Mesothelial cell of epicardium (in vitro differentiated cells): Measurements from ENCODE around the gene BID. TPM values are rescaled to one million over a fixed set of nuclear protein-coding genes. Genes with fewer than 3 reads are reported as not detected.
A peak's percentile ranks its signal among the peaks of the same experiment; 100 is the strongest.

Source experiments
- DNase-seq, 2 experiments: peaks; one replicate each; pipeline ENCODE4 v3.0.0; 2021; ENCODE audit warnings: low spot score in 2 of 2; ENCODE audit not compliant: unreplicated experiment in 2 of 2
- H3K27ac Mint-ChIP-seq: 2 replicates; pipeline ENCODE4 v1.8.0; 2021; ENCODE audit warnings: mixed read lengths
- H3K27me3 Mint-ChIP-seq: 2 replicates; pipeline ENCODE4 v1.8.0; 2021; ENCODE audit warnings: low read depth, mixed read lengths
- H3K36me3 Mint-ChIP-seq: 2 replicates; pipeline ENCODE4 v1.8.0; 2021; ENCODE audit warnings: mixed read lengths
- H3K4me1 Mint-ChIP-seq: 2 replicates; pipeline ENCODE4 v1.8.0; 2021; ENCODE audit warnings: mixed read lengths
- H3K4me3 Mint-ChIP-seq: 2 replicates; pipeline ENCODE4 v1.8.0; 2021; ENCODE audit warnings: mild to moderate bottlenecking, moderate library complexity, mixed read lengths
- H3K9me3 Mint-ChIP-seq: 2 replicates; pipeline ENCODE4 v1.8.0; 2021; ENCODE audit warnings: mixed read lengths
- CTCF ChIP-seq: fragments of 200-600 bp; sonication (generic); IDR thresholded peaks from one replicate; pipeline ENCODE4 v1.5.0; 2021; ENCODE audit warnings: antibody characterized with exemption; ENCODE audit not compliant: unreplicated experiment
- total RNA-seq: library from RNA; stranded (reverse); gene quantifications from 3 replicates; pipeline ENCODE4 v1.2.1, GENCODE V29; 2021

The BID gene
- total RNA-seq, 1 donor from 2014 or later = 29.9 TPM

GRCh38 chr22:17808693-17809403 is 34.6 kb upstream of the BID start:
- no peak for TF ChIP-seq CTCF
- DNase-seq = peak; percentile 53 to 76
- Mint-ChIP-seq H3K9me3 (no peaks in the 10 kb centered on the region), H3K36me3 (peaks cover 26% of the 10 kb centered on the region), H3K4me1 (peaks cover 20% of the 10 kb centered on the region), H3K4me3 (peak overlapping the region; percentile 20), H3K27me3 (no peaks in the 10 kb centered on the region), H3K27ac (peak overlapping the region; percentile 96)

- H3K27me3 Mint-ChIP-seq = no peaks in the 10 kb centered on the region
- peak in 1 of 2 experiments; percentile 68 for DNase-seq
- peaks cover 20% of the 10 kb centered on the region for H3K4me1 Mint-ChIP-seq
- peak overlapping the region; percentile 96 for H3K27ac Mint-ChIP-seq
- TF ChIP-seq CTCF = no peak
- peaks cover 26% of the 10 kb centered on the region for H3K36me3 Mint-ChIP-seq
- no peak overlapping the region for H3K4me3 Mint-ChIP-seq
- H3K9me3 Mint-ChIP-seq = no peaks in the 10 kb centered on the region
Observed at GRCh38 chr22:17807578-17808410, 33.5 kb upstream of the BID start.

GRCh38 chr22:17807086-17807485 is 32.8 kb upstream of the BID start:
- H3K9me3 Mint-ChIP-seq = no peaks in the 10 kb centered on the region
- H3K36me3 Mint-ChIP-seq = peaks cover 25% of the 10 kb centered on the region
- no peaks in the 10 kb centered on the region for H3K27me3 Mint-ChIP-seq
- H3K4me3 Mint-ChIP-seq = no peak overlapping the region
- no peak for DNase-seq
- peaks cover 20% of the 10 kb centered on the region for H3K4me1 Mint-ChIP-seq
- peak overlapping the region; percentile 96 for H3K27ac Mint-ChIP-seq
- TF ChIP-seq CTCF = no peak

DNA sequence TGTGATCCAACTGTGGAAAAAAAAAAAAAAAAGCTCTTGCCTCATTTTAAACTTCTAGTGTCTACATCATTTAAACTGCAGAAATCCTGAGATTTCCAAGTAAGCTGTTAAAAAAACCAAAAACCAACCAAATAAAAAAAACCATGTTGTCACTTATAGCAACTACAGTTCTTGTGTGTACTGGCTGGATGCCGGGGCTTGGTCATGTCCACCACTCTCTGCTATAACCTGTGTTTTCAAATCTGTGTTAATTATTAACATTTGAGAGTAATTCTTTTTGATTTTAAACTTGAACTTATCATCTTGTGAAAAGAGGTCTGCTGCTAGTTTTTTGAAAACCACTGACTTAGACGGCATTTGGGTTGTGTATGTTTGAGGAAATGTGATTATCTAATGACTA is 32.2 kb upstream of the BID start:
- H3K36me3 Mint-ChIP-seq = peaks cover 24% of the 10 kb centered on the region
- no peaks in the 10 kb centered on the region for H3K9me3 Mint-ChIP-seq
- H3K27me3 Mint-ChIP-seq = no peaks in the 10 kb centered on the region
- H3K4me3 Mint-ChIP-seq = no peak overlapping the region
- no peak overlapping the region for H3K27ac Mint-ChIP-seq
- peaks cover 20% of the 10 kb centered on the region for H3K4me1 Mint-ChIP-seq
- TF ChIP-seq CTCF = no peak
- DNase-seq = no peak

DNA sequence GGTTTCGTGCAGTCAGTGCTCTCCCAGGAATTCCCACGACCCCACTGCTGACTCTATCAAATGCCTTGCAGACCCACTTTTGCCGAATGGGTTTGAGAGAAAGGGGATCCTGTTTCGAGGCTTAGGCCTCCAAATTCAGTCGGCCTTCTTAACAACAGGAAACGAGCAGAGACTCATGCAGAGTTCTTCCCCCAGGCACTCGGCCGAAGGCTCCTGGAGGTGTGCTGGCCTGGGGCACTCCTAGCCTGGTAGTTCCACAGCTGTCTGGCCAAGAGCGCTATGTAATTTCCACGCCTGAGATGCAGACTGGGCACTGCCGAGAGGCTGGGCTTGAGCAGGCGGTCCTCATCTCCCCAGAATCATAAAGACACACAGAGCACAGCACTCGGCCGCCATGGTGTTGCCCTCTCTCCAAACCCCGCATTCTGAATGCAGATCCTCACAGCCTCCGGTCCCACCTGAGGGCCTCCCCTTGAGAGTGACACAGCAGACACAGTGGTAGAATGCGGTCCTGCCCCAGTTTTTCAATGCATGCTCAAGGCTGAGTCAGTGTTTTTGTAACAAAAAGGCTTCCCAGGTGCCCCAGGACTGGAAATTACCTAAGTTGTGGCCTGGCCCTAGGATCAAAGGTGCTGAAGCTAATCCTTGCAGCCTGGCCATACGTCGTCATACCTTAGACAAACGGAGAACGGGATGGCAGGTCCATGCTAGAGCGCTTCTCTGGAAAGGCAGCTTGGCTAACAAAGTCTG is 30.2 kb upstream of the BID start:
- DNase-seq = no peak
- peaks cover 15% of the 10 kb centered on the region for H3K36me3 Mint-ChIP-seq
- H3K4me3 Mint-ChIP-seq = no peak overlapping the region
- no peak overlapping the region for H3K27ac Mint-ChIP-seq
- no peaks in the 10 kb centered on the region for H3K9me3 Mint-ChIP-seq
- TF ChIP-seq CTCF = no peak
- no peaks in the 10 kb centered on the region for H3K27me3 Mint-ChIP-seq
- H3K4me1 Mint-ChIP-seq = peaks cover 20% of the 10 kb centered on the region
